ENCODE data around the gene MARCHF2.
"Not testable (repeated sequence)": the region's sequence is repeated elsewhere in the genome, so short reads cannot be mapped to it uniquely, and the experiment has no call there.

The MARCHF2 gene

GRCh38 chr19:8387688-8388611 lies 25.2 kb upstream of the MARCHF2 start:
- no peak for DNase-seq

GRCh38 chr19:8388612-8388958 lies 24.5 kb upstream of the MARCHF2 start:
- no peak for DNase-seq

GRCh38 chr19:8389891-8390616 lies 23.1 kb upstream of the MARCHF2 start, which contains the start of gene RAB11B:
Gene RAB11B, plus strand, starts transcription at chr19:8390360. Its CDS starts 57 bp downstream, at chr19:8390417.
- peak; percentile 100 for DNase-seq

- DNase-seq: peak; percentile 93
Measured at GRCh38 chr19:8390617-8390981, 22.5 kb upstream of the MARCHF2 start.

- DNase-seq: no peak
Measured at GRCh38 chr19:8391198-8392016, 21.7 kb upstream of the MARCHF2 start.

GRCh38 chr19:8392017-8392591 lies 21.0 kb upstream of the MARCHF2 start:
- no peak for DNase-seq

GRCh38 chr19:8393192-8393870 lies 19.8 kb upstream of the MARCHF2 start:
- DNase-seq: no peak

GRCh38 chr19:8393871-8394250 lies 19.2 kb upstream of the MARCHF2 start:
- no peak for DNase-seq

- DNase-seq: no peak
Measured at GRCh38 chr19:8395621-8396082, 17.5 kb upstream of the MARCHF2 start.

GRCh38 chr19:8396185-8396562 lies 16.9 kb upstream of the MARCHF2 start:
- no peak for DNase-seq

- peak; percentile 72 for DNase-seq
Measured at GRCh38 chr19:8396563-8397203, 16.4 kb upstream of the MARCHF2 start.

GRCh38 chr19:8397271-8397670 lies 15.8 kb upstream of the MARCHF2 start:
- DNase-seq: no peak

GRCh38 chr19:8397746-8398310 lies 15.3 kb upstream of the MARCHF2 start:
- DNase-seq: no peak

GRCh38 chr19:8398311-8398771 lies 14.8 kb upstream of the MARCHF2 start:
- no peak for DNase-seq

GRCh38 chr19:8399681-8400188 lies 13.4 kb upstream of the MARCHF2 start:
- DNase-seq: no peak

GRCh38 chr19:8401981-8402411 lies 11.1 kb upstream of the MARCHF2 start:
- no peak for DNase-seq

- DNase-seq: no peak
Measured at GRCh38 chr19:8403098-8403819, 9.8 kb upstream of the MARCHF2 start.

GRCh38 chr19:8403820-8404109 lies 9.3 kb upstream of the MARCHF2 start:
- no peak for DNase-seq

- no peak for DNase-seq
Measured at GRCh38 chr19:8404391-8405151, 8.5 kb upstream of the MARCHF2 start.

- DNase-seq: not testable (repeated sequence)
Measured at GRCh38 chr19:8410718-8411117, 2.4 kb upstream of the MARCHF2 start.
